HEK293T (cell line): Measurements from ENCODE around the gene ADCY3.

ENCODE experiments used
- ARNT ChIP-seq: fragments of 450-650 bp; IDR thresholded peaks from 2 replicates; pipeline ENCODE4 v1.6.1; 2017; ENCODE audit warnings: mild to moderate bottlenecking
- CTBP1 ChIP-seq: fragments of 450-650 bp; IDR thresholded peaks from 2 replicates; pipeline ENCODE4 v1.6.1; 2016; ENCODE audit warnings: borderline replicate concordance
- ELF4 ChIP-seq: fragments of 450-650 bp; IDR thresholded peaks from 2 replicates; pipeline ENCODE4 v1.6.1; 2017; ENCODE audit warnings: antibody characterized with exemption
- L3MBTL2 ChIP-seq: fragments of 450-650 bp; conservative IDR thresholded peaks from 2 replicates; pipeline ENCODE4 v1.6.1; 2016; ENCODE audit warnings: mild to moderate bottlenecking
- NFRKB ChIP-seq: fragments of 450-650 bp; IDR thresholded peaks from 2 replicates; pipeline ENCODE4 v1.6.1; 2016; ENCODE audit warnings: mild to moderate bottlenecking, moderate library complexity
- SP1 ChIP-seq: fragments of 450-650 bp; IDR thresholded peaks from 2 replicates; pipeline ENCODE4 v1.6.1; 2017

DNA sequence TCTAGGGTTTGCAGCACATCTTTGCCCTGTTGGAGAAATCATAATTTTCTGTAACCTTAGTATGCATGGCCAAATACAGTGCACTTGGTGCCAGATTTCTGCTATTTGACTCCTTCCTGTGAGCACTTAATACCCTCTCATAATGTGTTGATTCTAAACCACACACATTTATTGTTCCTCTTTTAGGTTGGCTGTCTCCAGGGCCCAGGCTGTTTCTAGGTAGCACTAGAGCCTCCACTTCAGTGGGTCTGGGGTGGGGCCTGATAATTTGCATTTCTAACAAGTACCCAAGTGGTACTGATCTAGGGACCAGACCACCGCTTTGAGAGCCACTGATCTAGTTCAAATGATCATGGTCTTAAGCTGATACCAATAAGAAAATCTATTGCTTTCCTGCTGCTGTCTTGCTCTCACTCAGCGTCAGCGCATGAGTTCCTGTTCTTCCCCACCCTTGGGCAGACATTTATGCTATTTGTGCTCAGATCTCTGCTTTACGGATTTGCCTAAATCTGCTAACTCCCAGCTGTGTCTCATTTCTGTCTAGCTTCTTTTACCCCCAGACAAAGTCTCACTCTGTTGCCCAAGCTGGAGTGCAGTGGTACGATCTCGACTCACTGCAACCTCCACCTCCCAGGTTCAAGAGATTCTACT, 134.2 kb downstream of the ADCY3 start:
- no peak for TF ChIP-seq SP1
- TF ChIP-seq NFRKB, result no peak
- TF ChIP-seq ARNT, result no peak
- no peak for TF ChIP-seq CTBP1
- no peak for TF ChIP-seq ELF4
- TF ChIP-seq L3MBTL2, result no peak
